Mesenchymal stem cell (in vitro differentiated cells and primary cell): Measurements from ENCODE around the gene C14orf132.

Experiments
- DNase-seq: peaks from one replicate; pipeline ENCODE4 v3.0.0-alpha.2; 2013
- H2AFZ ChIP-seq: one replicate; pipeline ENCODE4 v1.6.1; 2013; ENCODE audit warnings: low read depth, mild to moderate bottlenecking, control low read depth, inconsistent platforms, low read length, moderate library complexity
- H2AK5ac ChIP-seq: 2 replicates; pipeline ENCODE4 v1.6.1; 2013; ENCODE audit warnings: low read length, moderate library complexity, mild to moderate bottlenecking, inconsistent platforms; ENCODE audit not compliant: severe bottlenecking
- H2BK120ac ChIP-seq: one replicate; pipeline ENCODE4 v1.6.1; 2013; ENCODE audit warnings: low read depth, mild to moderate bottlenecking, inconsistent platforms, low read length, moderate library complexity
- H2BK12ac ChIP-seq, 2 experiments: one replicate each; pipeline ENCODE4 v1.6.1; 2013; ENCODE audit warnings: inconsistent platforms in 2 of 2, low read length in 2 of 2, mild to moderate bottlenecking in 2 of 2, moderate library complexity in 2 of 2, control low read depth in 1 of 2
- H2BK15ac ChIP-seq: one replicate; pipeline ENCODE4 v1.6.1; 2013; ENCODE audit warnings: mild to moderate bottlenecking, low read depth, inconsistent platforms; ENCODE audit not compliant: poor library complexity, severe bottlenecking
- H2BK5ac ChIP-seq: 2 replicates; pipeline ENCODE4 v1.6.1; 2013; ENCODE audit warnings: low read depth, mild to moderate bottlenecking, low read length, control low read depth, inconsistent platforms; ENCODE audit not compliant: poor library complexity, severe bottlenecking
- H3K14ac ChIP-seq, 2 experiments: one replicate each; pipeline ENCODE4 v1.6.1; 2013; ENCODE audit warnings: inconsistent platforms in 2 of 2, low read length in 2 of 2, control low read depth in 1 of 2, mild to moderate bottlenecking in 1 of 2, moderate library complexity in 1 of 2
- H3K18ac ChIP-seq, 2 experiments: one replicate each; pipeline ENCODE4 v1.6.1; 2013; ENCODE audit warnings: inconsistent platforms in 2 of 2, low read length in 2 of 2, control low read depth in 1 of 2, low read depth in 1 of 2, mild to moderate bottlenecking in 1 of 2
- H3K23ac ChIP-seq, 2 experiments: one replicate each; pipeline ENCODE4 v1.6.1; 2013; ENCODE audit warnings: inconsistent platforms in 2 of 2, low read length in 2 of 2, mild to moderate bottlenecking in 2 of 2, moderate library complexity in 2 of 2, control low read depth in 1 of 2
- H3K27ac ChIP-seq: 2 replicates; pipeline ENCODE4 v1.5.1; 2013; ENCODE audit warnings: mild to moderate bottlenecking, moderate library complexity, low read length, control low read depth, inconsistent platforms; ENCODE audit not compliant: poor library complexity, severe bottlenecking
- H3K27me3 ChIP-seq, 2 experiments: 2 replicates each; pipeline versions ENCODE4 v1.6.1 to v1.7.0; 2013; ENCODE audit warnings: low read length in 2 of 2, mild to moderate bottlenecking in 2 of 2, moderate library complexity in 2 of 2, control low read depth in 1 of 2, inconsistent platforms in 1 of 2; ENCODE audit not compliant: control insufficient read depth in 1 of 2, insufficient read depth in 1 of 2
- H3K36me3 ChIP-seq, 2 experiments: 2 replicates each; pipeline versions ENCODE4 v1.6.1 to v1.7.0; 2013; ENCODE audit warnings: low read length in 2 of 2, control low read depth in 1 of 2, inconsistent platforms in 1 of 2, low read depth in 1 of 2, mild to moderate bottlenecking in 1 of 2; ENCODE audit not compliant: insufficient read depth in 2 of 2, control insufficient read depth in 1 of 2
- H3K4ac ChIP-seq, 2 experiments: one replicate each; pipeline ENCODE4 v1.6.1; 2013; ENCODE audit warnings: inconsistent platforms in 2 of 2, low read length in 2 of 2, mild to moderate bottlenecking in 2 of 2, moderate library complexity in 2 of 2, control low read depth in 1 of 2, low read depth in 1 of 2
- H3K4me1 ChIP-seq: 2 replicates; pipeline ENCODE4 v1.6.1; 2013; ENCODE audit warnings: low read depth, low read length, control low read depth; ENCODE audit not compliant: control insufficient read depth, insufficient read depth
- H3K4me2 ChIP-seq: 2 replicates; pipeline ENCODE4 v1.6.1; 2013; ENCODE audit warnings: low read length, mild to moderate bottlenecking, inconsistent platforms; ENCODE audit not compliant: poor library complexity, severe bottlenecking
- H3K4me3 ChIP-seq, 2 experiments: 2 replicates each; pipeline versions ENCODE4 v1.5.1 to v1.7.0; 2013; ENCODE audit warnings: low read length in 2 of 2, mild to moderate bottlenecking in 2 of 2, control low read depth in 1 of 2, low read depth in 1 of 2; ENCODE audit not compliant: insufficient read depth in 1 of 2
- H3K79me1 ChIP-seq: replicated peaks from 2 replicates; pipeline ENCODE4 v1.6.1; 2013; ENCODE audit warnings: mild to moderate bottlenecking, control low read depth, low read length, inconsistent platforms; ENCODE audit not compliant: poor library complexity, severe bottlenecking
- H3K9ac ChIP-seq: 2 replicates; pipeline ENCODE4 v1.7.0; 2013; ENCODE audit warnings: mild to moderate bottlenecking, low read length, moderate library complexity
- H3K9me3 ChIP-seq: 2 replicates; pipeline ENCODE4 v1.7.0; 2013; ENCODE audit warnings: mild to moderate bottlenecking, low read length; ENCODE audit not compliant: control insufficient read depth
- H4K8ac ChIP-seq: one replicate; pipeline ENCODE4 v1.6.1; 2013; ENCODE audit warnings: inconsistent platforms, mild to moderate bottlenecking, low read length, moderate library complexity
- H4K91ac ChIP-seq: one replicate; pipeline ENCODE4 v1.6.1; 2013; ENCODE audit warnings: mild to moderate bottlenecking, low read length, inconsistent platforms
- WGBS: methylation state at CpG from one replicate; pipeline ENCODE4 v1.1.7; 2013; ENCODE audit warnings: mixed read lengths; 5-methylcytosine and 5-hydroxymethylcytosine counted together

The C14orf132 gene

GRCh38 chr14:96119947-96120346, 80.8 kb downstream of the C14orf132 start:
- peaks cover 8% of the 10 kb centered on the region for H3K4me1 ChIP-seq
- H4K8ac ChIP-seq, result no peak overlapping the region
- H2AFZ ChIP-seq, result no peak overlapping the region
- no peak overlapping the region for H4K91ac ChIP-seq
- WGBS, result 100% methylated on average over 2 of the region's 2 CpGs
- no peak overlapping the region for H2BK120ac ChIP-seq
- no peak overlapping the region for H3K4me2 ChIP-seq
- no peak for DNase-seq
- H3K27ac ChIP-seq, result no peak overlapping the region
- no peak overlapping the region for H3K4ac ChIP-seq
- H3K4me3 ChIP-seq, result no peak overlapping the region
- no peak overlapping the region for H3K18ac ChIP-seq
- no peaks in the 10 kb centered on the region for H3K36me3 ChIP-seq
- no peak overlapping the region for H2BK15ac ChIP-seq
- H3K9me3 ChIP-seq, result no peaks in the 10 kb centered on the region
- no peak overlapping the region for H3K23ac ChIP-seq
- H3K27me3 ChIP-seq, result no peaks in the 10 kb centered on the region
- H3K79me1 ChIP-seq, result no peaks in the 10 kb centered on the region
- H2BK12ac ChIP-seq, result no peak overlapping the region
- H2BK5ac ChIP-seq, result no peak overlapping the region
- no peak overlapping the region for H3K9ac ChIP-seq
- no peak overlapping the region for H3K14ac ChIP-seq
- no peak overlapping the region for H2AK5ac ChIP-seq

GRCh38 chr14:96120392-96120791, 81.2 kb downstream of the C14orf132 start:
- no peaks in the 10 kb centered on the region for H3K79me1 ChIP-seq
- no peak overlapping the region for H2BK5ac ChIP-seq
- H3K4ac ChIP-seq, result peak overlapping the region in 1 of 2 experiments; percentile 76
- peak overlapping the region in 1 of 2 experiments; percentile 67 for H3K18ac ChIP-seq
- no peak overlapping the region for H3K14ac ChIP-seq
- peak overlapping the region; percentile 43 for H4K8ac ChIP-seq
- H2BK12ac ChIP-seq, result peak overlapping the region in 1 of 2 experiments; percentile 69
- 100% methylated on average over 2 of the region's 3 CpGs for WGBS
- no peaks in the 10 kb centered on the region for H3K27me3 ChIP-seq
- peak overlapping the region; percentile 95 for H4K91ac ChIP-seq
- H3K23ac ChIP-seq, result no peak overlapping the region
- no peaks in the 10 kb centered on the region for H3K9me3 ChIP-seq
- no peak overlapping the region for H3K4me2 ChIP-seq
- no peak overlapping the region for H2BK15ac ChIP-seq
- H3K4me1 ChIP-seq, result peaks cover 8% of the 10 kb centered on the region
- no peak overlapping the region for H2BK120ac ChIP-seq
- no peaks in the 10 kb centered on the region for H3K36me3 ChIP-seq
- H2AFZ ChIP-seq, result no peak overlapping the region
- H3K27ac ChIP-seq, result no peak overlapping the region
- DNase-seq, result no peak
- H3K4me3 ChIP-seq, result no peak overlapping the region
- no peak overlapping the region for H3K9ac ChIP-seq
- no peak overlapping the region for H2AK5ac ChIP-seq

DNA sequence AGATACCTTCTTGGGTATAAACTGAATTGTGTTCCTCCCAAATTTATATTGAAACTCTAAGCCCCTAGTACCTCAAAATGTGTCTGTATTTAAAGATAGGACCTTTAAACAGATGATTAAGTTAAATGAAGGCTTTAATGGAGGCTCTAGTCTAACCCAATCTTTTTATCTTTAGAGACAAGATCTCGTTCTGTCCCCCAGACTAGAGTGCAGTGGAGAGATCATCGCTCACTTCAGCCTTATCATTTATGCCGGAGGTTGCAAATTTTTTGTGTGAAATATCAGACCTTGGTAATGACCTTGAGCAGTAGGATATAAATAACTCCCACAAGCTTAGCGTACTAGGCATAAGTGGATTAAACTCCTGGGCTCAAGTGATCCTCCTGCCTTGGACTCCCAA, 81.8 kb downstream of the C14orf132 start:
- Histone ChIP-seq H4K91ac (no peak overlapping the region), H3K9ac (no peak overlapping the region), H3K14ac (no peak overlapping the region), H2BK15ac (no peak overlapping the region), H4K8ac (no peak overlapping the region), H3K4ac (no peak overlapping the region), H2BK5ac (no peak overlapping the region), H3K9me3 (no peaks in the 10 kb centered on the region), H2AFZ (no peak overlapping the region), H2AK5ac (no peak overlapping the region), H2BK12ac (no peak overlapping the region), H3K18ac (no peak overlapping the region), H3K27ac (no peak overlapping the region), H3K4me3 (no peak overlapping the region), H3K36me3 (no peaks in the 10 kb centered on the region), H3K79me1 (no peaks in the 10 kb centered on the region), H3K23ac (no peak overlapping the region), H2BK120ac (no peak overlapping the region), H3K4me2 (no peak overlapping the region), H3K27me3 (no peaks in the 10 kb centered on the region), H3K4me1 (peaks cover 8% of the 10 kb centered on the region)
- no peak for DNase-seq
- WGBS, result 92% methylated on average over 4 of the region's 4 CpGs

DNA sequence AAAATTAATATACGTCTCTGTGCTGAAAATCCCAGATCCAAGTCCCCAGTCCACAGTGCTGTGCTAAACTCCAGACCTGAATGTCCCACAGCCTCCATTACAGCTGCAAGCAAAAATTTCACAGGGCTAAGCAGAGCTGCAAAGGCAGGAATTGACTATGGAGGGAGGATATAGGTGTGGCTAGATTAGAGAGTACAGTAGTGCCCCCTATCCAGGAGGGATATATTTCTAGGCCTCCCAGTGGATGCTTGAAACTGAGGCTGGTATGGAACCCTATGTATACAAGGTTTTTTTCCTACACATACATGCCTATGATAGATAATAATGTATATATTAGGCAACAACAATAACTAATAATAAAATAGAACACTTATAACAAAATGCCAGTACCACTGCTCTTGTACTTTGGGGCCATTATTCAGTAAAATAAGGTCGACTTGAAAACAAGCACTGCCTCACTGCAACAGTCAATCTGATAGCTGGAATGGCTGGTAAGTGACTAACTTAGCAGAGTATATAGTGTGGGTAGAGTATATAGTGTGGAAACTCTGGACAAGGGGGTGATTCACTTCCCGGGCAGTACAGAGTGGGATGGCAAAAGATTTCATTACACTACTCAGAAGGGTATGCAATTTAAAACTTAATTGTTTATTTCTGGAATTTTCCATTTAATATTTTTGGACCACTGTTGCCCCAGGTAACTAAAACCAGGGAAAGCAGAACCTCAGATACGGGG, 82.7 kb downstream of the C14orf132 start:
- Histone ChIP-seq H2BK120ac (no peak overlapping the region), H2AK5ac (no peak overlapping the region), H4K8ac (peak overlapping the region; percentile 29), H3K4me3 (peak overlapping the region in 1 of 2 experiments; percentile 1), H2BK12ac (peak overlapping the region; percentile 76 to 86), H3K23ac (no peak overlapping the region), H3K9ac (peak overlapping the region; percentile 44), H3K18ac (peak overlapping the region; percentile 26 to 80), H2AFZ (no peak overlapping the region), H2BK5ac (no peak overlapping the region), H4K91ac (peak overlapping the region; percentile 45), H3K27ac (no peak overlapping the region), H2BK15ac (peak overlapping the region; percentile 2), H3K27me3 (no peaks in the 10 kb centered on the region), H3K14ac (no peak overlapping the region), H3K36me3 (no peaks in the 10 kb centered on the region), H3K4me1 (peaks cover 7% of the 10 kb centered on the region), H3K4ac (peak overlapping the region in 1 of 2 experiments; percentile 64), H3K9me3 (no peaks in the 10 kb centered on the region), H3K4me2 (no peak overlapping the region), H3K79me1 (no peaks in the 10 kb centered on the region)
- peak; percentile 90 for DNase-seq
- WGBS, result 57% methylated on average over 3 of the region's 4 CpGs
